Fibroblast of peridontal ligament (primary cell): Measurements from ENCODE around the gene PARP9.

ENCODE experiments used
- DNase-seq: peaks from one replicate; pipeline ENCODE4 v3.0.0-alpha.2; 2010; ENCODE audit errors: extremely low read depth

The PARP9 gene

DNA sequence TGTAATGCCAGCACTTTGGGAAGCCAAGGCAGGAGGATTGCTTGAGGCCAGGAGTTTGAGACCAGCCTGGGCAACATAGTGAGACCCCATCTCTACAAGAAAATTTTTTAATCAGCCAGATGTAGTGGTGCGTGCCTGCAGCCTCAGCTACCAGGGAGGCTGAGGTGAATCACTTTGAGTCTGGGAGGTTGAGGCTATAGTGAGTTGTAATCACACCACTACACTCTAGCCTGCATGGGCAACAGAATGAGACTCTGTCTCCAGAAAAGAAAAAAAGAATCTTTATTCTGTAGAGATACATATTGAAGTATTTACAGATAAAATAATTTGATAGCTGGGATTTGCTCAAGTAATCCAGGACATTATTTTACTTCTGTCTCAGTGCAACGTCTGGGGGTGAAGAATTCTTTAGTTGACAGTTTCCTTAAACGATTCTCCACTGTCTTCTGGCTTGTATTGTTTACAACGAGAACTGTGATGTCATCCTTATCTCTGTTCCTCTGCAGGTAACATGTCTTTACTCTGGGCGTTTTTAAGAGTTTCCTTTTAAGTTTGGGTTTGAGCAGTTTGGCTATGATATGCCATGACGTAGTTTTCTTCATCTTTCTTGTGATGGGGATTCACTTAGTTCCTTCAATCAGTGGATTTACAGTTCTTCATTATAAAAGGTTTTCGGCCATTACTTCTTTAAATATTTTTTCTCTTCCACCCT is 75.7 kb downstream of the PARP9 start:
- DNase-seq, result no peak

DNA sequence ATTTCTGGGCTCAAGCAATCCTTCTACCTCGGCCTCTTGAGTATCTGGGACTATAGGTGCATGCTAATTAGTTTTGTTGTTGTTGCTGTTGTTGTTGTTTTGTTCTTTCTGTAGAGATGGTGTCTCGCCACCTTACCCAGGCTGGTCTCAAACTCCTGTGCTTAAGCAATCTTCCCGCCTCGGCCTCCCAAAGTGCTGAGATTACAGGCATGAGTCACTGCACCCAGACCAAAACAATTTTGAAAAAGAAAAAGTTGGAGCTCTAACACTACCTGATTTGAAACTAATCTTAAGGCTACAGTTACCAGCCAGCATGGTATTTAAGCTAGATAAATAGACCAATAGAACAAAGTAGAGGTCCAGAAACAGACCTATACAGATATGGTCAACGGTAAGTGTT is 79.1 kb downstream of the PARP9 start:
- DNase-seq, result peak; percentile 60

DNA sequence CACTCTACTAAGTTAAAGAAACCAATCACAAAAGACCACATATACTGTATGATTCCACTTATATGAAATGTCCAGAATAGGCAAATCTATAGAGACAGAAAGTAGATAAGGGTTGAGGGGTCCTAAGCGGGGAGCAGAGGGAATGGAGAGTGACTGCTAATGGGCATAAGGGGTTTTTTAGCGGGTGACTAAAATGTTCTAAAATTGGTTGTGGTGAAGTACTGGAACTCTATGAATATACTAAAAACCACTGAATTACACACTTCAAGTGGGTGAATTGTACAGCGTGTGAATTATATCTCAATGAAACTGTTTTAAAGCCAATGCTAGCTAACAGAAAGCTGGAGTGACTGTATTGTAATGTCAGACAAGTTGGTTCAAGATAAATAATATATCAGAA is 82.7 kb downstream of the PARP9 start:
- no peak for DNase-seq
